Embryonic facial prominence (tissue), 1 donor: Measurements from ENCODE around the gene SLC39A13.

ENCODE experiments used
- DNase-seq: peaks from one replicate; pipeline ENCODE4 v3.0.0-alpha.2; 2016; ENCODE audit errors: extremely low spot score

The SLC39A13 gene

DNA sequence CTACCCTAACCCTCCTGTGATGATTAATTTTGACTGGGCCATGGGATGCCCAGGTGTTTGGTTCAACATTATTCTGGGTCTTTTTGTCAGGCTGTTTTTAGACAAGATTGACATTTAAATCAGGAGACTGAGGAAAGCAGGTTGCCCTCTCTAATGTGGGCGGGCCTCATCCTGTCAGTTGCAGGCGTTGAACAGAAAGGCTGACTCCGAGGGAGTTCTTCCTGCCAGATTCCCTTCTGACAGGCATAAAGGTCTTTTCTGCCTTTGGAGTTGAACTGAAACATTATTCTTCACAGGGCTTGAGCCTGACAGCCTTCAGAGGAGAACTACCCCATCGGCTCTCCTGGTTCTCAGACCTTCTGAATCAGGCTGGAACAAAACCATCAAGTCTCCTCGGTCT, 22.1 kb downstream of the SLC39A13 start:
- no peak for DNase-seq

GRCh38 chr11:47431356-47432083, 23.1 kb downstream of the SLC39A13 start:
- no peak for DNase-seq

DNA sequence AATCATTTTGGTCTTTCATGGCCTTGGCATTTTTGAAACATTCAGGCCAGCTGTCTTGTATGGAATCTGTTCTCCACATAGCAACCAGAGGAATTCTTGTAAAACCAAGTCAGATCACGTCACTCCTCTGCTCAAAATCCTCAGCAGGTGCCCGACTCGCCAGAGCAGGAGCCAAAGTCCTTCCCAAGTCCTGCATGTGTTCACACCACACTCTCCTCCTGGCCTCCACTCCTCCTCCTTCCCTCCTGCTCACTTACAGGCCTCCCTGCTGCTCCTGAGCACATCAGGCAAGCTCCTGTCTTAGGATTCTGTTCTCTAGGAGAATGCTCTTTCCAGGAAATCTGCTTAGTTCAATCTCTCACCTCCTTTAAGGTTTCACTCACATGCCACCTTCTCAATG, 24.8 kb downstream of the SLC39A13 start:
- no peak for DNase-seq

DNA sequence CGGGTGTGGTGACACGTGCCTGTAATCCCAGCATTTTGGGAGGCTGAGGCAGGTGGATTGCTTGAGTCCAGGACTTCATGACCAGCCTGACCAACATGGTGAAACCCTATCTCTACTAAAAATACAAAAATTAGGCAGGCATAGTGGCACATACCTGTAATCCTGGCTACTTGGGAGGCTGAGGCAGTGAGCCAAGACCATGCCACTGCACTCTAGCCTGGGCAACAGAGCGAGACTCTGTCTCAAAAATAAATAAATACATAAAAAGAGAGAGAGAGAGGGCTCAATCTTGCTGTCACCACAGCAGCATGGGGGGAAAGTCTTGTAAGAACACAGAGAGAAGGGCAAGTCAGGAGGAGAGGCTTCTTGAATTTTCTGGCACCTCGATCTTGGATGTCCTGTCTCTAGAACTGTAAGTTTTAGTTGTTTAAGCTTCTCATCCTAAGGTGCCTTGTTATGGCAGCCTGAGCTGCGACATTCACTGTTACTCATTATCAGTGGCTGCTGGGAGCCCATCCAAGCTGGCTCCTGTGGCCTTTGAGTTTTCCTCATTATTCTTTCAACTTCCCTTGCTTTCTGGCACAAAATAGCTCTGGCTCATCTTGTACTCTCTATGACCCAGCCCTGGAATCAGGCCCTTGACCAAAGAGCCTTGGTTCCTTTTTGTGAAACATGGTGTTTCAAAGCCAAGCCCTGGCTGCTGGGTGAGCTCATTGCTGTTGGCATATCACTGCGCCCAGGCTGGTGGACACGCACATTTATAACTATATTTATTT, 25.8 kb downstream of the SLC39A13 start:
- DNase-seq: no peak

- no peak for DNase-seq
These were observed 27.3 kb downstream of the SLC39A13 start for GRCh38 chr11:47435687-47436086.

DNA sequence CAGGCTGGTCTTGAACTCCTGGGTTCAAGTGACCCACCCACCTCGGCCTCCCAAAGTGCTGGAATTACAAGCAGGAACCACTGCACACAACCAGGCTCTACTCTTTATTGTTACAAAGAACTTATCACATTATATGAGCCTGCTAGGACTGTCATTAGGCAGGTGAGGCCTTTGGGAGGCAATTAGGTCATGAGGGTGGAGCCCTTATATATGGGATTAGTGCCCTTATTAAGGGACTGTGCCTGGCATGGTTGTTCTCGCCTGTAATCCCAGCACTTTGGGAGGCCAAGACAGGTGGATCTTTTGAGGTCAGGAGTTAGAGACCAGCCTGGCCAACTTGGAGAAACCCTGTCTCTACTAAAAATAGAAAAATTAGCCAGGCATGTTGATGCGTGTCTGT, 28.3 kb downstream of the SLC39A13 start:
- no peak for DNase-seq

DNA sequence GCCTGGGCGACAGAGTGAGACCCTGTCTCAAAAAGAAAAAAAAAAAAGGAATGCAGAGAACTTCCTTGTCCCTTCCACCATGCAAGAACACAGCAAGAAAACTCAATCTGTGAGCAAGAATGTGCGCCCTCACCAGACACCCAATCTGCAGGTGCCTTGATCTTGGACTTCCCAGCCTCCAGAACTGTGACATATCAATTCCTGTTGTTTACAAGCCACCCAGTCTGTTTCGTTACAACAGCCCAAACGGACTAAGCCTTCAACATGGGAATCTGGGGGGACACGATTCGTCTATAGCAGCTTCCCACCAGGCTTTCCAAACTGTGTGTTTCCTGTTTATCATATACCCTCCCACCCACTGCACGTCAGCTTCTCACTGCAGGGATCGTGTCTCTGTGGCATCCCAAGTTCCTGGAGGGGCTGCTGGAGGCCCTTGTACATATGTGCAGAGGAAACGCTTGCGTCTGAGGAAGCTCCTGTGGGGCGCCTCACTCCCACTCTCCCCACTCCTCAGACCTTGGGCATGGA, 28.9 kb downstream of the SLC39A13 start:
- no peak for DNase-seq

- DNase-seq: no peak
These were observed 29.5 kb downstream of the SLC39A13 start for GRCh38 chr11:47437746-47438418.

DNA sequence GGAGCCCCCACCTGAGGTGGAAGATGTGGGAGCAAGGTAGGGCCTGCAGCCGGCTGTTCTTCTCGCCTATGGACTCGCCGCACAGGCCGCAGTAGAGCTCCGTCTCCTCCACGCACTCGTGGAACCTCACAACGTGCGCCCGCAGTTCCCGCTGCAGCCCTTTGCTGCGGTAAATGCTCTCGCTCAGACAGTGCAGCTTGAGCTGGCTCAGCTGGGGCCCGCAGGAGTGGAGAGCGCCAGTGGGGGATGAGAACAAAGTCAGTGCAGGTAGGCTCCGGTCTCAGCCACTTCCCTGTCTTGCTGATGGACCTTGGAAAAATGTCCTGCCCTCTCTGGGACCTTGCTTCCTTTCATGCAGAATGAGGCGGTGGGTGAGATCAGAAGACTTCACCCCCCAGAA, 30.3 kb downstream of the SLC39A13 start:
- DNase-seq: no peak

GRCh38 chr11:47440054-47440476, 31.7 kb downstream of the SLC39A13 start:
- no peak for DNase-seq

DNA sequence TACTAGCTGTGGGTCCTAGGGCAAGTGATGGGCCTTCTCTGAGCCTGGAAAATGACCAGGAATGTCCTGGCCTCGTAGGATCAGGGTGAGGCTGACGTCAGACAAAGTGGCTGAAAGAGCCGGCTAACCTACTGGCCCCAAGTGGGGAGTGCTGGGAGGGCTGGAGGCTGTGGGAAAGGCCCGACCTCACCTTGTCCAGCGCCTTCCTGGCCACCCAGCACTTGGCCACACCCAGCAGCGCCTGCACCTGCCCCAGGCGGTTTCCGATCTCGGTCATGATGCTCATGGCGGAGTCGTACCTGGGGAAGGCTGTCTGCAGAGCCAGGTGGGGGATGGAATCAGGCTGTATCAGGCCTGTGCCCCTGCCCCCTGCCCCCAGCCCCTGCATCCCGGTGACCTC, 33.0 kb downstream of the SLC39A13 start:
- DNase-seq: no peak

DNA sequence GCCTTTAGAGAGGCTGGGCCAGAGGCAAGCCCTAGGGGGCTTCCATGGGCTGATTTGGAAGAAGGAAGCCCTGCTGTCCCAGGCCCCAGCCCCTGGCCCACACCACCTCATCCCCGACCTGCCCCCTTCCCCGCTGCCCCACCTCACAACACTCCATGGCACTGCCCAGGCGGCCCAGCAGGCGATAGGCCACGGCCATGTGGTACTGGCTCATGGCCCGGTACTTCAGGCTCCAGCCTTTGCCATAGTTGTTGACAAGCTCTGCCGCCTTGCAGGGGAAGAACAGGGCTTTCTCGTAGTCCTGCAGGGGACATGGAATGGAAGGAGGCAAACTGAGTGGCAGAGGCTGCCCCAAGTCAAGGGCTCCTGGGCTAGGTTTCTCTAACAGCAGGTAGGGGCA, 34.1 kb downstream of the SLC39A13 start:
- no peak for DNase-seq

DNA sequence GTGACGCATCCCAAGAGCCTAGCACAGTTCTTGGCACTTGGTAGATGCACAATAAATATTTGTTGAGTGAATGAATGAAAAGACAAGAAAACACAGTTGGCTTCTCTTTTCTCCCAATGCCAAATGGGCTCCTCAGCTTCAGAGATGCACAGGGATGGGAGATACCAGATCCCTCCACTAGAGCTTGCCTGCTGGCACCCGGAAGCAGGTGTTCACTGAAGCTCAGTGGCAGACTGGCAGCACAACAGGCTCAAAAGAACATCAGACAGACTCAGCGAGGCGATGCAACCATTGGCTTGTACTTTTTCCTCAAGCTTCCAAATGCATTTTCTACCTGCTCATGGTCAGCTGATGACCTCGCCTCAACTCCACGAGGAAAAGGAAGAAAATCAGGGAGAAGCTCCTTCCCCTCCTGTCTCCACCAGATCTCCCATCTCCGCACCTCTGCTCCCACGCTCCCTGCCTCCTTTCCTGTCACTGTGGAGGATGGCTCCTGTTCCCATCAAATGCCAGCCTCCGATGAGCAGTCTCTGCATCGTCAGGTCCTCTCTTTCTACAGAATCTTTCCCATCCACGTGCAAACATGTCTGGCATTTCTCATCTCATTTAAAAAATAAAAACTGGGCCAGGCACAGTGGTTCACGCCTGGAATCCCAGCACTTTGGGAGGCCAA, 34.8 kb downstream of the SLC39A13 start:
- DNase-seq: no peak

DNA sequence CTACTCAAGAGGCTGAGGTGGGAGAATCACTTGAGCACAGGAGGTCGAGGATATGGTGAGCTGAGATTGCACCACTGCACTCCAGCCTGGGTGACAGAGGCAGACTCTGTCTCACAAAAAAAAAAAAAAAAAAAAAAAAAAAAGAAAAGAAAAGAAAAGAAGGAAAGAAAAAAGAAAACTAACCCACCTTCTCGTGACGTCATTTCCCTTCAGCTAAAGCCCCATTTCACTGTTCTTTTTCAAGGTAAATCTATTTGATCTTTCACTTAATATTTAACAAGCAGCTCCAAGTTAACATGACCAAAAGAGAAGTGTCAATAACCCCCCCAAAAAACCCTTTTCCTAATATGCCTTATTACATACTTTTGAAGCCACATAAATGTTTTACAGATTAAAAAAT, 35.4 kb downstream of the SLC39A13 start:
- no peak for DNase-seq

- DNase-seq: no peak
These were observed 37.5 kb downstream of the SLC39A13 start for GRCh38 chr11:47445840-47446239.

GRCh38 chr11:47446833-47447232, 38.4 kb downstream of the SLC39A13 start:
- no peak for DNase-seq

- no peak for DNase-seq
These were observed 39.5 kb downstream of the SLC39A13 start for GRCh38 chr11:47447906-47448305.

DNA sequence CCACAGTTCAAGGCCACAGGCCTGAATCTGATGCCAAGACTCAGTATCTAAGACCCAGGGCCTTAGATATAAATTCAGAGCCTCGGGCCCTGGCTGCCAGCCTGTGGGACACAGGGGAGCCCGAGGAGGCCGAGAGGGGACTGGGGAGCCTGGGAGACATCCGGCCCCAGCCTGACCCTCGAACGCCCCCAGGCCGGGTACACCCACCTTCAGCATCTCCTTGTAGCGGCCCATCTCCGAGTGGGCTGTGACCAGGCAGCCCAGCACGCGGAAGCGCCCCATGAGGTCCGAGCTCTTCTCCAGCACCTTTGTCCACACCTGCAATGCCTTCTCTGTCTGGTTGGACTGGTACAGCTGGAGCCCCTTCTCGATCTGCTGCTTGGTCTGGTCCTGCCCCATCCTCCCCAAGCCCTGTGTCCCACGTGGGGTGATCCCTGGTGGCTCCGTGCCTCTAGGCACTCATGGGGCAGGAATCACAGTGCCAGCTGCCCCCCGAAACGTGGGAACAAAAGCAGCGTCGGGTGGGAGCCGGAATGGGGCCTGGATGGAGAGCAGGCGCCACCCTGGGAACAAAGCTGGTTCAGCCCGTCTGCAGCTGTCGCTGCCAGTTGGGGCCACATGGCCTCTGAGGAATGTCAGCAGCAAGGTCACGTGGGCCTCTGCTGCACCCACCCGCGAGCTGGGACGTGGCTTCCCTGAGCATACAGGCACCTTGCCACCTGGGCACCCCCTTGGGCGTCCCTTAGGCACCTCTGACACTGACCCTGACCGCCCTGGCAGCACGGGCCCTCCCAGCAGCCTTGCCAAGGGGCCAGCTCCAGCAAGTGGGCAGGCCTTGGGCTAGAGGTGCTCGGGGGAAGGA, 40.4 kb downstream of the SLC39A13 start, which contains the start of gene RAPSN:
RAPSN (minus strand) TSS at position 571 of the 862 bp plus-strand sequence; CDS start at position 399, 172 bp downstream.
- no peak for DNase-seq

DNA sequence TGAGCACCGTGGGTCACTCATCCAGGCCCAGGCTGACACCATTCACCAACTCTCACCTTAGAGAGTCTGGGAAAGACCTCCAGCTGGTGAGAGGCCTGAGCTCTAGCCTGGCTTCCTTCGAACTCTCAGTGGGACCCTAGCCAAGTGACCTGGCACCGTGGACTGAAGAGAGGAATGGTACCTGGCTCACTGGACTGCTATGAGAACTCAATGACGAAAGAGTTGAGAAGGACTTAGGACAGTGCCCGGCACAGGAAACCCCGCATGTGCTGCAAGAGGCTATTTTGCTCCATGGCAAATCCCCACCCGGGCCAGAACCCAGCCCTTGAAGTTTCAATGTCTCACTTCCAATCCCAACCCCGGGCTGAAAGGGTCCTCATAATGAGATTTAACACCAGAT, 41.2 kb downstream of the SLC39A13 start:
- DNase-seq: no peak

- DNase-seq: no peak
These were observed 43.0 kb downstream of the SLC39A13 start for GRCh38 chr11:47451436-47451835.

DNA sequence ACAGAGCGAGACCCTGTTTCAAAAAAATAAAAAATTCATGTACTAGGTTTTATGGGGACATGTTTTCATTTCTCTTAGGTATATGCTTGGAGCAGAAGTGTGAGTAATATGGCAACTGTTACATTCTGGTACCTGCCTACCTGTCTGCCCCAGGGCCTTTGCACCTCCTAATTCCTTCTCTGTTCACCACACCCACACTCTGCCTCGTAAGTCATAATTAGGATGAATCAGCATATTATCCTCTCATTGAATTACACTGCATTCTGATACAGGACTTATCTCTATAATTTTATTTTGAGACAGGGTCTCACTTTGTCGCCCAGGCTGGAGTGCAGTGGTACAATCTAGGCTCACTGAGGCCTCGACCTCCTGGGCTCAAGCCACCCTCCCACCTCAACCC, 43.6 kb downstream of the SLC39A13 start:
- DNase-seq: no peak
